Measurements from ENCODE around the gene GIMAP2. TPM values are rescaled to one million over a fixed set of nuclear protein-coding genes. Genes with fewer than 3 reads are reported as not detected.
A peak's percentile ranks its signal among the peaks of the same experiment; 100 is the strongest.

The GIMAP2 gene
- total RNA-seq, 2 experiments from 2014 or later, result 30.0 to 40.1 TPM

DNA sequence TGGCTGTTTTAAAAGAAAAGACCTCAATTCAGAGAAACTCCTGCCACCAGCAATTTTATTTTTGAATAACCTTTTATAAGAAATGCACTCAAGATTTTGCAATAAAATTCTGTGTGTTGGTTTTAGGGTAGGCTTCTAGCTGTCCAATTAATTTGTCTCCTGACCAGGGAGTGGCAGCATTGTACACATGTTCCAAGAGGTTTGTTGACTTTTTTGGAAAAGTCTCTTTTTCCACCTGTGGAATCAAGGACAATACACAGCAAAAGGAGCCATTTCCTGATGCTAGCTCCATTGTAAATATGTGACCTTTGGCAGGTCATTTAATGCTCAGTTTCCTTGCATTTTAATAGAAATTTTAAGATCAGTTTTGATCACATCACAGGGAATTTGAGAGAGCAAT, 53.5 kb downstream of the GIMAP2 start:
- Mint-ChIP-seq H3K27ac (peak overlapping the region; percentile 98), H3K4me3 (peak overlapping the region; percentile 86), H3K9me3 (ENCODE audit: low read depth) (peaks cover 2% of the 10 kb centered on the region), H3K27me3 (no peaks in the 10 kb centered on the region), H3K4me1 (peaks cover 74% of the 10 kb centered on the region), H3K36me3 (ENCODE audit: low read depth) (peaks cover 61% of the 10 kb centered on the region)
- ChIA-PET CTCF (interaction anchor here (1.0 to 3.8 kb wide), 6 partner anchors 9 to 290 kb away, joined by 3 to 23 read pairs (median 5); partner anchors contain the start of gene GIMAP6), POLR2A (interaction anchor here (0.8 to 2.5 kb wide), 3 partner anchors 16 to 54 kb away, joined by 3 to 15 read pairs (median 3); partner anchors contain the start of gene GIMAP2)
- DNase-seq (no peak), ATAC-seq (no peak)
- intact Hi-C loops (cut with DNase I, micrococcal nuclease), result loop anchor here (5.0 kb wide), 6 partner anchors 172 to 867 kb away; partner anchors contain the start of genes ACTR3C (in 1 of the 2), ATP6V0E2 (in 1 of the 2), GIMAP4 (in 1 of the 2) and GIMAP8 (in 1 of the 2)

DNA sequence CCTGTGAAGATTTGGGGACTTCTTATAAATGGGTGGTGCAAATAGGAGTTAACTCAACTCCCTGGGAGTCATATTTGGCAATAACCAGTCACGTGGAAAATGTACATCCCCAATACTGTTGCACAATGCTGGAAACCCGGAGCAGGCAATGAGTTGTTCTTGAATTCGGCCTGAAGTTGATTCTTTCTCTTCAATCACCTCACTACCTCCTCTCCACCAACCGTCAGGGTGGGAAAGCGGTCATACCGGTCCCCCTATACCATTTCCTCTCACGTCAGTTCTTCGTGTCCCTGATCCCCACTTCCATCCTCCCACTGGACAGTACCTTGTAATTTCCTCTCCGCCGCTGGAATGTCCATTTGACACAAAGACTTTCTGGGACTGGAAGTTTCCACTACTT, 54.5 kb downstream of the GIMAP2 start:
- DNase-seq (peak; percentile 56), ATAC-seq (no peak)
- ChIA-PET CTCF (interaction anchor here (3.1 to 3.8 kb wide), 2 partner anchors 15 to 291 kb away, joined by 9 to 23 read pairs; no protein-coding TSS in a partner anchor), POLR2A (no interaction called here)
- Mint-ChIP-seq H3K27me3 (no peaks in the 10 kb centered on the region), H3K27ac (peak overlapping the region; percentile 95), H3K9me3 (ENCODE audit: low read depth) (peaks cover 2% of the 10 kb centered on the region), H3K4me1 (peaks cover 74% of the 10 kb centered on the region), H3K36me3 (ENCODE audit: low read depth) (peaks cover 71% of the 10 kb centered on the region), H3K4me3 (peak overlapping the region; percentile 86)
- intact Hi-C loops (cut with DNase I, micrococcal nuclease), result no loop called here

DNA sequence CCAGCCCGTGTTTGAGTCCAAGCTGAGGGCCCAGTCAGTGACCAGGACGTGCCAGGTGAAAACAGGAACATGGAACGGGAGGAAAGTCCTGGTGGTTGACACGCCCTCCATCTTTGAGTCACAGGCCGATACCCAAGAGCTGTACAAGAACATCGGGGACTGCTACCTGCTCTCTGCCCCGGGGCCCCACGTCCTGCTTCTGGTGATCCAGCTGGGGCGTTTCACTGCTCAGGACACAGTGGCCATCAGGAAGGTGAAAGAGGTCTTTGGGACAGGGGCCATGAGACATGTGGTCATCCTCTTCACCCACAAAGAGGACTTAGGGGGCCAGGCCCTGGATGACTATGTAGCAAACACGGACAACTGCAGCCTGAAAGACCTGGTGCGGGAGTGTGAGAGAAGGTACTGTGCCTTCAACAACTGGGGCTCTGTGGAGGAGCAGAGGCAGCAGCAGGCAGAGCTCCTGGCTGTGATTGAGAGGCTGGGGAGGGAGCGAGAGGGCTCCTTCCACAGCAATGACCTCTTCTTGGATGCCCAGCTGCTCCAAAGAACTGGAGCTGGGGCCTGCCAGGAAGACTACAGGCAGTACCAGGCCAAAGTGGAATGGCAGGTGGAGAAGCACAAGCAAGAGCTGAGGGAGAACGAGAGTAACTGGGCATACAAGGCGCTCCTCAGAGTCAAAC, 56.9 kb downstream of the GIMAP2 start:
- intact Hi-C loops (cut with DNase I, micrococcal nuclease), result no loop called here
- peak; percentile 52 for DNase-seq
- Mint-ChIP-seq H3K4me1 (peaks cover 76% of the 10 kb centered on the region), H3K9me3 (ENCODE audit: low read depth) (peaks cover 2% of the 10 kb centered on the region), H3K27me3 (no peaks in the 10 kb centered on the region), H3K27ac (peak overlapping the region; percentile 95), H3K4me3 (peak overlapping the region; percentile 86), H3K36me3 (ENCODE audit: low read depth) (peaks cover 83% of the 10 kb centered on the region)
- ChIA-PET POLR2A (interaction anchor here (1.0 kb wide), 1 partner anchor 26 kb away, joined by 4 read pairs; the partner anchor contains the start of gene GIMAP1), CTCF (interaction anchor here (1.4 to 3.1 kb wide), 4 partner anchors 9 to 293 kb away, joined by 3 to 10 read pairs (median 6); no protein-coding TSS in a partner anchor)
- ATAC-seq, result no peak

Other genes starting within 250 kb of the GIMAP2 start
- gene GIMAP8, start 235.1 kb upstream of the GIMAP2 start, total RNA-seq, result 1 to 10 TPM; 7.7 to 9.6 TPM
- gene GIMAP7, start 170.8 kb upstream of the GIMAP2 start, total RNA-seq, result 10 to 100 TPM; 34.5 to 36.9 TPM
- 100 to 1,000 TPM; 109 to 135 TPM for gene GIMAP4, start 118.3 kb upstream of the GIMAP2 start, total RNA-seq
- gene GIMAP6, start 53.3 kb upstream of the GIMAP2 start, total RNA-seq, result 10 to 100 TPM; 21.6 to 25.4 TPM
- 1 to 10 TPM; 3.5 to 5.5 TPM for gene GIMAP1, start 30.9 kb downstream of the GIMAP2 start, total RNA-seq
- gene GIMAP5, start 51.7 kb downstream of the GIMAP2 start, total RNA-seq, result 10 to 100 TPM; 47.6 to 53.3 TPM
- not detected for gene TMEM176B, start 114.7 kb downstream of the GIMAP2 start, total RNA-seq
- not detected for gene TMEM176A, start 115.1 kb downstream of the GIMAP2 start, total RNA-seq
- gene AOC1, start 166.8 kb downstream of the GIMAP2 start, total RNA-seq, result not detected

Measured in activated CD4-positive, alpha-beta T cell treated with anti-CD3 and anti-CD28 coated beads for 36 hours (primary cell).